H1 (cell line): ENCODE measurements around the gene ADCYAP1. TPM values are rescaled to one million over a fixed set of nuclear protein-coding genes. Genes with fewer than 3 reads are reported as not detected.

Experiments used
- CHD7 ChIP-seq: fragments of 300-600 bp; sonication (generic); IDR thresholded peaks from 2 replicates; pipeline ENCODE4 v1.7.1; 2012; ENCODE audit warnings: low read length, moderate library complexity, mild to moderate bottlenecking, inconsistent platforms; ENCODE audit not compliant: insufficient replicate concordance
- RXRA ChIP-seq: IDR thresholded peaks from 2 replicates; pipeline ENCODE4 v1.6.1; 2011; ENCODE audit warnings: low read depth, mild to moderate bottlenecking, low read length, moderate library complexity; ENCODE audit not compliant: insufficient read depth
- polyA plus RNA-seq, 7 experiments: library from polyadenylated mRNA; depleted of rRNA in 3 of 7; stranded (reverse) in 5 of 7; unstranded in 2 of 7; fragments of >200 nt in 5 of 7; fragments of 200-250 nt in 2 of 7; gene quantifications; 1 replicate in 5 of 7; 2 replicates in 1 of 7; 4 replicates in 1 of 7; pipeline versions ENCODE4 v1.2.1 to v1.2.3, GENCODE V29; 2011 to 2013; ENCODE audit warnings: missing spikeins in 2 of 7, mixed read lengths in 2 of 7
- total RNA-seq: library from RNA; stranded (reverse); fragmentation: NEBNext Ultra II Directional; extraction: Animal tissue kit (Norgen Biotek cat#: 25700); gene quantifications from 2 replicates; pipeline ENCODE4 v1.2.1, GENCODE V29; 2021
- TF ChIP-seq, protein P1 (sequence below): IDR thresholded peaks from 2 replicates; pipeline ENCODE4 v1.6.1; 2012; ENCODE audit warnings: inconsistent platforms

Gene ADCYAP1
- total and polyA plus RNA-seq, 2 of the 8 experiments (the other 6 are each of a cell fraction or from before 2014, with no cell fraction given), result 0.02 TPM; not detected in 1

- TF ChIP-seq CHD7, result no peak
- TF ChIP-seq, protein P1, sequence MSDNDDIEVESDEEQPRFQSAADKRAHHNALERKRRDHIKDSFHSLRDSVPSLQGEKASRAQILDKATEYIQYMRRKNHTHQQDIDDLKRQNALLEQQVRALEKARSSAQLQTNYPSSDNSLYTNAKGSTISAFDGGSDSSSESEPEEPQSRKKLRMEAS, result no peak
- TF ChIP-seq RXRA, result no peak
These were observed 36.7 kb downstream of the ADCYAP1 start (continued) for GRCh38 chr18:941331-941730.
